SK-N-SH (cell line): ENCODE measurements around the gene URAD. TPM values are rescaled to one million over a fixed set of nuclear protein-coding genes. Genes with fewer than 3 reads are reported as not detected.

Source experiments
- CTCF ChIA-PET: fragments of 300-600, 350-600 bp; formaldehyde crosslinking; extraction: SDS; loops from one replicate; lab custom pipeline; 2021; lab: Yijun Ruan, JAX
- POLR2A ChIA-PET: fragments of 350-600 bp; sonication (Branson Sonifier 250); formaldehyde crosslinking; extraction: SDS; loops from one replicate; lab custom pipeline; 2020; ENCODE audit warnings: antibody characterized with exemption, inconsistent platforms; lab: Yijun Ruan, JAX
- DNase-seq: peaks from one replicate; pipeline ENCODE4 v3.0.0; 2012
- H2AFZ ChIP-seq: fragments of 200-600 bp; sonication (generic); 2 replicates; pipeline ENCODE4 v1.8.1; 2016; ENCODE audit warnings: antibody characterized with exemption, mild to moderate bottlenecking, low read depth
- H3F3A ChIP-seq: fragments of 200-600 bp; sonication (generic); replicated peaks from 2 replicates; pipeline ENCODE3; 2016; ENCODE audit warnings: antibody characterized with exemption, mild to moderate bottlenecking; ENCODE audit not compliant: insufficient read depth
- H3K27ac ChIP-seq, 2 experiments: fragments of 200-500 bp in 1 of 2; fragments of 200-600 bp in 1 of 2; sonication (Bioruptor generic) in 1 of 2; sonication (generic), shearing (Covaris generic) in 1 of 2; 2 replicates each; pipeline versions ENCODE4 v1.5.1 to v1.6.1; 2014 to 2016; ENCODE audit warnings: low read depth in 2 of 2, inconsistent platforms in 1 of 2, low read length in 1 of 2, mild to moderate bottlenecking in 1 of 2, mixed read lengths in 1 of 2
- H3K27me3 ChIP-seq: fragments of 200-600 bp; sonication (generic), shearing (Covaris generic); 2 replicates; pipeline ENCODE4 v1.6.1; 2016; ENCODE audit warnings: mixed run types; ENCODE audit not compliant: insufficient read depth
- H3K36me3 ChIP-seq, 2 experiments: fragments of 200-500 bp in 1 of 2; fragments of 200-600 bp in 1 of 2; sonication (Bioruptor generic) in 1 of 2; sonication (generic) in 1 of 2; replicated peaks in 1 of 2; 2 replicates each; pipeline versions ENCODE3 to v1.5.1; 2014 to 2016; ENCODE audit warnings: low read length in 1 of 2, mild to moderate bottlenecking in 1 of 2; ENCODE audit not compliant: insufficient read depth in 2 of 2, control insufficient read depth in 1 of 2
- H3K4me1 ChIP-seq, 2 experiments: fragments of 200-500 bp in 1 of 2; fragments of 200-600 bp in 1 of 2; sonication (Bioruptor generic) in 1 of 2; sonication (generic), shearing (Covaris generic) in 1 of 2; 2 replicates each; pipeline versions ENCODE4 v1.5.1 to v1.6.1; 2014 to 2016; ENCODE audit warnings: low read depth in 1 of 2, low read length in 1 of 2, mixed run types in 1 of 2; ENCODE audit not compliant: insufficient read depth in 2 of 2, control insufficient read depth in 1 of 2
- H3K4me2 ChIP-seq: fragments of 200-600 bp; sonication (generic), shearing (Covaris generic); 2 replicates; pipeline ENCODE4 v1.6.1; 2017; ENCODE audit warnings: mixed run types
- H3K4me3 ChIP-seq, 2 experiments: fragments of 200-500 bp in 1 of 2; fragments of 200-600 bp in 1 of 2; sonication (Bioruptor generic) in 1 of 2; sonication (generic), shearing (Covaris generic) in 1 of 2; 2 replicates each; pipeline versions ENCODE4 v1.5.1 to v1.8.1; 2014 to 2016; ENCODE audit warnings: low read depth in 2 of 2, inconsistent platforms in 1 of 2, low read length in 1 of 2, mild to moderate bottlenecking in 1 of 2, mixed read lengths in 1 of 2, moderate library complexity in 1 of 2
- H3K79me2 ChIP-seq: fragments of 200-600 bp; sonication (generic); 2 replicates; pipeline ENCODE4 v1.8.1; 2017; ENCODE audit warnings: mild to moderate bottlenecking; ENCODE audit not compliant: insufficient read depth
- H3K9ac ChIP-seq: fragments of 200-600 bp; sonication (generic); 2 replicates; pipeline ENCODE4 v1.6.1; 2017; ENCODE audit warnings: mixed run types
- H3K9me2 ChIP-seq: fragments of 200-600 bp; sonication (generic); 2 replicates; pipeline ENCODE4 v1.6.1; 2017; ENCODE audit warnings: mixed run types
- H3K9me3 ChIP-seq: fragments of 200-600 bp; sonication (generic); 2 replicates; pipeline ENCODE4 v1.6.1; 2017; ENCODE audit warnings: mixed run types, mild to moderate bottlenecking, moderate library complexity
- H4K20me1 ChIP-seq: fragments of 200-600 bp; sonication (generic); 2 replicates; pipeline ENCODE4 v1.6.1; 2017; ENCODE audit warnings: mild to moderate bottlenecking, mixed run types; ENCODE audit not compliant: insufficient read depth
- EP300 ChIP-seq, 2 experiments: IDR thresholded peaks; 2 replicates each; pipeline versions ENCODE4 v1.4.0 to v1.6.1; 2012; ENCODE audit warnings: borderline replicate concordance in 1 of 2, low read depth in 1 of 2, low read length in 1 of 2
- FOSL2 ChIP-seq: IDR thresholded peaks from 2 replicates; pipeline ENCODE4 v1.4.0; 2012; ENCODE audit warnings: low read depth, mild to moderate bottlenecking, moderate library complexity, borderline replicate concordance
- FOXJ3 ChIP-seq: sonication (generic); formaldehyde crosslinking; IDR thresholded peaks from 2 replicates; pipeline ENCODE4 v1.5.1; 2020; ENCODE audit warnings: mild to moderate bottlenecking, missing genetic modification reagents
- GATA2 ChIP-seq: sonication (generic); formaldehyde crosslinking; IDR thresholded peaks from 2 replicates; pipeline ENCODE4 v1.5.0; 2020; ENCODE audit warnings: mild to moderate bottlenecking, missing genetic modification reagents
- NFIC ChIP-seq: IDR thresholded peaks from 2 replicates; pipeline ENCODE4 v1.4.0; 2012; ENCODE audit warnings: borderline replicate concordance
- NRF1 ChIP-seq: IDR thresholded peaks from 2 replicates; pipeline ENCODE4 v1.6.1; 2012; ENCODE audit warnings: low read depth, mild to moderate bottlenecking, low read length
- RAD21 ChIP-seq: IDR thresholded peaks from 2 replicates; pipeline ENCODE4 v1.6.1; 2012; ENCODE audit warnings: mild to moderate bottlenecking, low read length
- SIN3A ChIP-seq: IDR thresholded peaks from 2 replicates; pipeline ENCODE4 v1.6.1; 2012; ENCODE audit warnings: low read depth, mild to moderate bottlenecking, low read length, moderate library complexity, borderline replicate concordance
- YY1 ChIP-seq: IDR thresholded peaks from 2 replicates; pipeline ENCODE4 v1.4.0; 2012; ENCODE audit warnings: low read depth, mild to moderate bottlenecking
- WGBS: methylation state at CpG from one replicate; pipeline ENCODE4 v1.1.6; 2017; ENCODE audit warnings: low lambda C conversion rate; 5-methylcytosine and 5-hydroxymethylcytosine counted together
- polyA plus RNA-seq, 3 experiments: library from polyadenylated mRNA; depleted of rRNA; stranded (reverse); fragments of >200 nt; gene quantifications; 2 replicates each; pipeline ENCODE4 v1.2.3, GENCODE V29; 2012
- small RNA-seq, 7 experiments: library from RNA; depleted of rRNA; stranded (forward); fragments of <200 nt; gene quantifications; one replicate each; pipeline ENCODE3, GENCODE V24; 2012
- TF ChIP-seq, protein P1 (sequence below): fragments of 200-600 bp; sonication (generic); IDR thresholded peaks from 2 replicates; pipeline ENCODE4 v1.6.1; 2017; ENCODE audit warnings: antibody characterized with exemption, mild to moderate bottlenecking, moderate library complexity
- TF ChIP-seq, protein P2 (sequence below): fragments of 150-350 bp; IDR thresholded peaks from 2 replicates; pipeline ENCODE4 v1.6.1; 2016; ENCODE audit warnings: mild to moderate bottlenecking, low read depth, low read length

The URAD gene
- polyA plus RNA-seq, 1 of the 3 experiments (the other 2 are of a cell fraction), result not detected

DNA sequence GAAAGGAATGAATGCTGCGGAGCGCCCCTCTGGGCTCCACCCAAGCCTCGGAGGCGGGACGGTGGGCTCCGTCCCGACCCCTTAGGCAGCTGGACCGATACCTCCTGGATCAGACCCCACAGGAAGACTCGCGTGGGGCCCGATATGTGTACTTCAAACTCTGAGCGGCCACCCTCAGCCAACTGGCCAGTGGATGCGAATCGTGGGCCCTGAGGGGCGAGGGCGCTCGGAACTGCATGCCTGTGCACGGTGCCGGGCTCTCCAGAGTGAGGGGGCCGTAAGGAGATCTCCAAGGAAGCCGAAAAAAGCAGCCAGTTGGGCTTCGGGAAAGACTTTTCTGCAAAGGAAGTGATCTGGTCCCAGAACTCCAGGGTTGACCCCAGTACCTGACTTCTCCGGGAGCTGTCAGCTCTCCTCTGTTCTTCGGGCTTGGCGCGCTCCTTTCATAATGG lies 60.1 kb downstream of the URAD start:
- no peaks in the 10 kb centered on the region for H3K36me3 ChIP-seq
- no peaks in the 10 kb centered on the region for H3K79me2 ChIP-seq
- POLR2A ChIA-PET, result no interaction called here
- H3K4me2 ChIP-seq, result no peak overlapping the region
- H3K4me3 ChIP-seq, result no peak overlapping the region
- CTCF ChIA-PET, result interaction anchor here (1.5 kb wide), 1 partner anchor 59 kb away, joined by 5 read pairs; no protein-coding TSS in a partner anchor
- no peaks in the 10 kb centered on the region for H3K4me1 ChIP-seq
- no peaks in the 10 kb centered on the region for H3K9me3 ChIP-seq
- TF ChIP-seq RAD21 (no peak), YY1 (no peak), NRF1 (no peak), SIN3A (no peak), FOSL2 (no peak), FOXJ3 (CRISPR knock-in tag) (no peak), GATA2 (CRISPR knock-in tag) (no peak), NFIC (no peak), EP300 (IDR thresholded peaks at IDR 0.05; ENCODE audit: borderline replicate concordance in 1 of 2, low read depth in 1 of 2, low read length in 1 of 2) (no peak)
- TF ChIP-seq, protein P1, sequence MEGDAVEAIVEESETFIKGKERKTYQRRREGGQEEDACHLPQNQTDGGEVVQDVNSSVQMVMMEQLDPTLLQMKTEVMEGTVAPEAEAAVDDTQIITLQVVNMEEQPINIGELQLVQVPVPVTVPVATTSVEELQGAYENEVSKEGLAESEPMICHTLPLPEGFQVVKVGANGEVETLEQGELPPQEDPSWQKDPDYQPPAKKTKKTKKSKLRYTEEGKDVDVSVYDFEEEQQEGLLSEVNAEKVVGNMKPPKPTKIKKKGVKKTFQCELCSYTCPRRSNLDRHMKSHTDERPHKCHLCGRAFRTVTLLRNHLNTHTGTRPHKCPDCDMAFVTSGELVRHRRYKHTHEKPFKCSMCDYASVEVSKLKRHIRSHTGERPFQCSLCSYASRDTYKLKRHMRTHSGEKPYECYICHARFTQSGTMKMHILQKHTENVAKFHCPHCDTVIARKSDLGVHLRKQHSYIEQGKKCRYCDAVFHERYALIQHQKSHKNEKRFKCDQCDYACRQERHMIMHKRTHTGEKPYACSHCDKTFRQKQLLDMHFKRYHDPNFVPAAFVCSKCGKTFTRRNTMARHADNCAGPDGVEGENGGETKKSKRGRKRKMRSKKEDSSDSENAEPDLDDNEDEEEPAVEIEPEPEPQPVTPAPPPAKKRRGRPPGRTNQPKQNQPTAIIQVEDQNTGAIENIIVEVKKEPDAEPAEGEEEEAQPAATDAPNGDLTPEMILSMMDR, result no peak
- TF ChIP-seq, protein P2, sequence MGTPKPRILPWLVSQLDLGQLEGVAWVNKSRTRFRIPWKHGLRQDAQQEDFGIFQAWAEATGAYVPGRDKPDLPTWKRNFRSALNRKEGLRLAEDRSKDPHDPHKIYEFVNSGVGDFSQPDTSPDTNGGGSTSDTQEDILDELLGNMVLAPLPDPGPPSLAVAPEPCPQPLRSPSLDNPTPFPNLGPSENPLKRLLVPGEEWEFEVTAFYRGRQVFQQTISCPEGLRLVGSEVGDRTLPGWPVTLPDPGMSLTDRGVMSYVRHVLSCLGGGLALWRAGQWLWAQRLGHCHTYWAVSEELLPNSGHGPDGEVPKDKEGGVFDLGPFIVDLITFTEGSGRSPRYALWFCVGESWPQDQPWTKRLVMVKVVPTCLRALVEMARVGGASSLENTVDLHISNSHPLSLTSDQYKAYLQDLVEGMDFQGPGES, result no peak
- H3K27me3 ChIP-seq, result peaks cover 77% of the 10 kb centered on the region
- H3K27ac ChIP-seq, result no peak overlapping the region
- H4K20me1 ChIP-seq, result no peaks in the 10 kb centered on the region
- H3F3A ChIP-seq, result no peaks in the 10 kb centered on the region
- no peaks in the 10 kb centered on the region for H3K9me2 ChIP-seq
- 31% methylated on average over 7 of the region's 26 CpGs for WGBS
- no peak overlapping the region for H3K9ac ChIP-seq
- no peak overlapping the region for H2AFZ ChIP-seq
- DNase-seq, result no peak

Small RNA genes lying within 50 kb of the gene (small RNA-seq; reads per million reads assigned to genes)
- gene ATP5F1EP2 (0 to 0.52 (median 0) reads per million in 7 experiments), gene RN7SL272P (0 to 0.21 (median 0) reads per million in 7 experiments)

Other genes with a start within 250 kb of the URAD start
- not detected in 2 replicates for gene GSX1, start 196.2 kb downstream of the URAD start, polyA plus RNA-seq (2012; rRNA removed)
- not detected in 2 replicates for gene PDX1, start 68.7 kb downstream of the URAD start, polyA plus RNA-seq (2012; rRNA removed)
- not detected in 2 replicates for gene CDX2, start 19.4 kb downstream of the URAD start, polyA plus RNA-seq (2012; rRNA removed)
- not detected in 2 replicates for gene FLT3, start 111.9 kb upstream of the URAD start, polyA plus RNA-seq (2012; rRNA removed)
- 6.4 and 7.9 TPM in 2 replicates for gene PAN3, start 149.9 kb upstream of the URAD start, polyA plus RNA-seq (2012; rRNA removed)